GM21360 (cell line): ENCODE results near the gene S100PBP.
"Not testable (repeated sequence)": the region's sequence is repeated elsewhere in the genome, so short reads cannot be mapped to it uniquely, and the experiment has no call there.

Experiments
- ATAC-seq: cut with Tn5 transposase; IDR thresholded peaks from one replicate; pipeline ENCODE4 v1.9.1; 2021; ENCODE audit warnings: mild to moderate bottlenecking, moderate library complexity; ENCODE audit not compliant: unreplicated experiment

S100PBP gene

DNA sequence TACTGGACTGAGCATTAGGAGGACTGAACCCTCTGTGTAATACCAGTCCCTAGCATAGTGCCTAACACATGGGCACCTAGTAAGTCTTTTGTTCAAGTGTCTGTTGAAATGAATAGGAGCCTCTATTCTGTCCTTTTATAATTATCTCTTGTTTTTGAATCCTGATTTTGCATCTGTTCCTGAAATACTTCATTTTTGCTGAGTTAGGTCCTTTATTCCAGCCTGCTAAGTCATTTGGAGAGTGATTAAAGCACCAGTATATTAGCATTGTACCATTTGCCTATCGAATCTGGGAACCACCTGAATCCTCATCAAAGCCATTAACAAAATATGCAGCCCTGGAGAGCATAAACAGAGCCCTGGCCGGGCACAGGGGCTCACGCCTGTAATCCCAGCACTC is 32.6 kb upstream of the S100PBP start:
- ATAC-seq: no peak

DNA sequence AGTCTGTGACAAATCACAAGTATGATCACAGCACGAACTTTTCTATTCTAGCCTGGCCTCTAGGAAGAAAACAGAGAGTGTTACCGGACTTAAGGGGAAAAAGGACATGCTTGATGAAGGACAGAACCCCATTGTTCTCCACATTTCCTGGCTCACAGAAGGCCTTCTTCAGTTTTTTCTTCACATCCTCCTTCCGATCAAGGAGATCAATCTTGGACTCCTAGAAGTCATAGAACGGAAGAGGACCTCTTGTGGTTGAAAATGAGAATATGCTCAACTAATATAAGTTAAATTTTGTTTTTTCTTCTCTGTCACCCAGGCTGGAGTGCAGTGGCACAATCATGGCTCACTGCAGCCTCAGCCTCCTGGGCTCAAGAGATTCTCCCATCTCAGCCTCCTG is 30.6 kb upstream of the S100PBP start:
- ATAC-seq: no peak

DNA sequence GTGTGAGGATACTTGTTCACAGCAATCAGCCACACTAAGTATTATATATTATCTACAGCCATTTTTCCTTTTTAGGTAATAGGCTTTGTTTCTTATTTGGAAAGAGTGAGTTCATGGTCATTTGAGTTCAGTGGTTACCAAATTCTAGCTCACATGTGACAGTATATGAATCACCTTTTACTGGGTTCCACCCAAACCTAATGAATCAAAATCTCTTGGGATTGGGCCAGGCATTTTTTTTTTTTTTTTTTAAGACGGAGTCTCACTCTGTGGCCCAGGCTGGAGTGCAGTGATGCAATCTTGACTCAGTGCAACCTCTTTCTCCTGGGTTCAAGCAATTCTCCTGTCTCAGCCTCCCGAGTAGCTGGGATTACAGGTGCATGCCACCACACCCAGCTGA is 28.1 kb upstream of the S100PBP start:
- ATAC-seq: not testable (repeated sequence)

DNA sequence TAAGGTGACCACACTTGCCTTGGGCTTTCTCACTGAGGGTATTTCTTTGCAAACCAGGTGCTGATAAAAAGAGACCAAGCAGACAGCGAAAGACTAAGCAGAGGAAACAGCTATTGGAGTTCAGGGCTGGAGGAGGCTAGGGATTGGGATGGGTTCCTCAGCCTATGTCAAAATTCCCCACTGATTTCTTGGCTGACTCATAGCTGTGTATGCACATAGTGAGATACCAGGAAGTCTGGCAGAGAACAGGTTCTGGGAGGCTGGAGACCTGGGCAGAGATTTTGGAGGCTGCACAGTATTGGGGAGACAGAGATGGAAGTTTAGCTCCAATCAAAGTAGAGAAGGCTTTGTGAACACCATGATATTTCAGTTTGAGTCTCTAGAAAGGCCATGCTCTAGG is 25.6 kb upstream of the S100PBP start:
- no peak for ATAC-seq

DNA sequence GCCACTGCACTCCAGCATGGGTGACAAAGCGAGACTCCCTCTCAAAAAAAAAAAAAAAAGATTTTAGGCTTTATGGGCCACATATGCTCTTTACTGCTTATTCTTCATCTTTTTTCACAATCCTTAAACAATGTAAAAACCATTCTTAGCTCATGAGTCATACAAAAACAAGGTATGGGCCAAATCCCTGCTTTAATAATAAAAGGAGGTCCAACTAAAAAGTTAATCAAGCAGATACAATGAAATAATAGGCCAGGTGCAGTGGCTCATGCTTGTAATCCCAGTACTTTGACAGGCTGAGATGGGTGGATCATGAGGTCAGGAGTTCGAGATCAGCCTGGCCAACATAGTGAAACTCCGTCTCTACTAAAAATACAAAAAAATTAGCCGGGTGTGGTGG is 21.7 kb upstream of the S100PBP start:
- not testable (repeated sequence) for ATAC-seq

DNA sequence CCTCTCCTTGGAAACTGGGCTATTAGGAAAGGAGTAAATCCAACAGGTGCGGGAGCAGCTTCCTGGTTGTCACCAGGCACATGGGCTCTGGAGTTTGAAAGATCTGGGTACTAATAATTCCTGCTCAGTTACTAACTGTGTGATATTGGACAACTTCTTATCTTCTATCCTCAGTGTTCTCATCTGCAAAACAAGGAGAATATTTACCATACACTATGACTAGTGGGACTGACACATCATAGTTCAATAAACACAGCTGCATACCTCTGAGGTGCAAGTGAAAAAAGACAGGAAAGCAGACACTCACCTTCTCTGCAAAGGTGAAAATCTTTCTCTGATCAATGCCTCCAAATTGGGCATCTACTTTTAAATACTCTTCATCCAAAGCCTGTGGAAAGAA is 20.0 kb upstream of the S100PBP start:
- no peak for ATAC-seq

DNA sequence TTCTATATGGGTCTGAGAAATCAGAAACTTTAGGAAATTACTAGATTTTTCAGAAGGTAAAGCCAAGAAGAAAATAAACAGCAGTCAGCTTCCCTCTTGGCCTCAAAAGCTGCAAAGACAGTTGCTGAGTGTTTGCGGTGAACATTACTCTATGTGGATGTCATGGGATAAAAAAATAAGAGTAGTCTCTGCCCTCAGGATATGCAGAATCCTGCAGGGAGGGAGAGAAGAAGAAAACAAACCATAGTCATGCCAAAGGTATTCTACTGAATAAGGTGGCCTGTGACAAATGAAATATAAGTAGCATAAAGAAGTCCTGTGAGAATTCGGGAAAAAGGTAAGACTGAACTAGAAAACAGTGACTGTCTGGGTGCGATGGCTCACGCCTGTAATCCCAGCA is 19.3 kb upstream of the S100PBP start:
- no peak for ATAC-seq

DNA sequence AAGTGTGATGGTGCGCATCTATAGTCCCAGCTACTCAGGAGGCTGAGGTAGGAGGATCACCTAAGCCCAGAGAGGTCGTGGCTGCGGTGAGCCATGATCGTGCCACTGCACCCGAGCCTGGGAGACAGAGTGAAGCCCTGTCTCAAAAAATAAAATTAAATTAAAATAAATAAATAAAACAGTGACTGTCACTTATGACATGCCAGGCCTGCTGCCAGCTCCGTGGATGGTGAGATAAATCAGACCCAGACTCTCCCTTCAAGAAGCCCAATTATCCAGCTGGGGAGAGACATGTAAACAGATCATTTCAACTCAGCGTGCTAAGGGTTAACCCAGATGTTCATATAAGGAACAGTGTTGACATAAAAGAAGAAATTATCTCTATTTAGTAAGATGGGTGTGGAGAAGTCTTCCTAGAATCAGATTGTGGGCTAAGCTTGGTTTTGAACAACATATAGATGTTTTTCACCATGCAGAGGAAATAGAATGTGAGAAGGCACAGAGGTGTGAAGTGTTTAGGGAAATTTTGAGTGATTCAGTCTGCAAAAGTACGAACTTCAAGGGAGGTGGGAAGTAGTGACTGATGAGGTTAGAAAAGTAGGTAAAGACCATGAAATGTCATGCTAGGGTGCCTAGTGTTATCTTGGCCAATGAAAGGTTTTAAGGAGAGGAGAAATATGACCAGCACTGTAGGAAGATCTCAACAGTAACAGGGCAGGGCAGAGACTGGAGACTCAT is 18.6 kb upstream of the S100PBP start:
- no peak for ATAC-seq

DNA sequence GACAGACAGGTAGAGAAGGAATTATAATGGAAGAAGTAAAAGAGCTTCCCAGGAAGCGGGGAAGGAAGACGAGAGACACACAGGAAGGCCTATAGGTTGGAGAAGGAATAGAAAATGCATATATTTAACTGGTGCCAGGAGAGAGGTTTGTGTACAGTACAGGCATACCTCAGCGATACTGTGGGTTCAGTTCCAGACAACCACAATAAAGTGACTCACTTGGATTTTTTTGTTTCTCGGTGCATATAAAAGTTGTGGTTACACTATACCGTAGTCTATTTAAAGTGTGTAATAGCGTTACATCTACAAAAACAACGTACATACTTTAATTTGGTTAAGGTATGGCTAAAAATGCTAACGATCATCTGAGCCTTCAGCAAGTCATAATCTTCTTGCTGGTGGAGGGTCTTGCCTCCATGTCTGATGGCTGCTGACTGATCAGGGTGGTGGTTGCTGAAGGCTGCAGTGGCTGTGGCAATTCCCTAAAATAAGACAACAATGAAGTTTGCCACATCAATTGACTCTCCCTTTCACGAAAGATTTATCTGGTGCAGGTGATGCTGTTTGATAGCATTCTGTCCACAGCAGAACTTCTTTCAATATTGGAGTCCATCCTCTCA is 16.2 kb upstream of the S100PBP start:
- no peak for ATAC-seq

DNA sequence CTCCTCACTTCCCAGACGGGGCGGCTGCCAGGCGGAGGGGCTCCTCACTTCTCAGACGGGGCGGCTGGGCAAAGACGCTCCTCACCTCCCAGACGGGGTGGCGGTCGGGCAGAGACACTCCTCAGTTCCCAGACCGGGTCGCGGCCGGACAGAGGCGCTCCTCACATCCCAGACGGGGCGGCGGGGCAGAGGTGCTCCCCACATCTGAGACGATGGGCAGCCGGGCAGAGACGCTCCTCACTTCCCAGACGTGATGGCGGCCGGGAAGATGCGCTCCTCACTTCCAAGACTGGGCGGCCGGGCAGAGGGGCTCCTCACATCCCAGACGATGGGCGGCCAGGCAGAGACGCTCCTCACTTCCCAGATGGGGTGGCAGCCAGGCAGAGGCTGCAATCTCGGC is 13.0 kb upstream of the S100PBP start:
- ATAC-seq: not testable (repeated sequence)

DNA sequence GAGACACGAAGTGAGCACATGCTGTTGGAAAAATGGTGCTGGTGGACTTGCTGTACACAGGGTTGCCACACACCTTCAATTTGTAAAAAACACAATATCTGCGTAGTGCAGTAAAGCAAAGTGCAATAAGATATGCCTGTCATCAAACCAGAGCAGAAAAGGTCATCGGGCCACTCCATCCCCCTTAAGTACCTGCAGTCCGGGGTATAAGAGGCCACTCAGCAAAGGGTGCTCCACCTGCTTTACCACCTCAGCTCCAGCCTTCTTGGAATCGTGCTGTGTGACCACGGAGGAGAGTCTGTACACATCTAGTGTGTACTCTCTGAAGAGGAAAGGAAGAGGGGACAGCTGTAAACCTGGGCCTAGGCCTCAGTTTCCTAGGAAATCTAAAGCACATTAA is 11.2 kb upstream of the S100PBP start:
- ATAC-seq: no peak

DNA sequence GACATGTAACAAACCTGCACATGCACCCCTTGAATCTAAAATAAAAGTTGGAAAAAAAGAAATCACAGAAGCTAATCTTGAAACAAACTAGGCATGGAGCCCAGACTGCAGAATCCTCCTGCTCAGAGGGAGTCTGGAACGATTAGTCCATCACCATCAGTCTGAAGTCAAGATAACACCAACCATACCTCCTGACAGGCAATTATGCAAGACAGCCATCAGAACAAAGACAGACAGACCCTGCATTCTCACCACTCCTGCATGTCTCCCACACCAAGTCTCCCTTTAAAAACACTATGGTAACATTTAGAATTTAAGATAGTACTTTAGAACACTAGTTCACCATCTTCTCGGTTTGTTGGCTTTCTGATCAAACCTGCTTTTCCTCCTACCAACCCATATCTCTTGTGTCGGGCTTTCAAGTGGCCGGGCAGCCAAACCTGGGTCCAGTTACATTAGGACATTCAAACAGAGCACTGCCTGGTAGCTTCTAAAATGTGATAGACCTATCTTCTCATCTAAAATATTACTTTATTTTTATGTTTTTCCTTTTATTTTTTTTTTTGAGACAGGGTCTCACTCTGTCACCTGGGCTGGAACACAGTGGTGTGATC is 10.4 kb upstream of the S100PBP start:
- no peak for ATAC-seq

DNA sequence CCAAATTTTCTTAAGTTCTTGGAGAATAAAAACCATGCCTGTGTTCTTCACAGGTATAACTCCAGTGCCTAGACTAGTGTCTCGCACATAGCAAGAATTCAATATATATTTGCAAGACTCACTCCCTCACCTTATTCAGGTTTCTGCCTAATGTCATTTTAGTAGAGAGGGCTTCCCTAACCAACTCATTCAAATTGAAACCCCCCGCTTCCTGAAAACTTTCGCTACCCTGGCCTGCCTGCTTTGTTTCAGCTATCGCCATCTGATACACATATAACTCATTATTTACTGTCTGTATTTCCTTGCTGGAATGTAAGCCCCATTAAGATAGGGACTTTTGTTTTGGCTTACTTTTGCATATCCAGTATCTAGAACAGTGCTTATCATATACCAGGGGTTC is 8.9 kb upstream of the S100PBP start:
- no peak for ATAC-seq

DNA sequence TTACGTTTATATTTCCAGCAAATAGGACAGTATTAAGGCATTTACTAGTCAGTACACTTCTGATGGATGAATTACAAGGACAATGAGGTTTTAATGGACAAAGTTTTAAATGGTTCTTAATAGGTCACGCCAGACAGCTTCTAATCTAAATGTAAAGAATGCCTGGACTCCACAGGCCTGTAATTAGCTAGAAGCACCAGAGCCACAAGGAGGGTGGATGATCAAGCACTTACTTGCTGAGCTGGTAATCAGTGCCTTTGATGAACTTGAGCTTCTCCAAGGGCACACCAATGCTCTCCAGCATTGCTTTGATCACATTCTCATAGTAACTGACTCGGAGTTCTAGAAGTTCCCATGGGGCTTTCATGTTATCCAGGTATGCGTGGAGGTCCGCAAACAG is 7.1 kb upstream of the S100PBP start:
- no peak for ATAC-seq

DNA sequence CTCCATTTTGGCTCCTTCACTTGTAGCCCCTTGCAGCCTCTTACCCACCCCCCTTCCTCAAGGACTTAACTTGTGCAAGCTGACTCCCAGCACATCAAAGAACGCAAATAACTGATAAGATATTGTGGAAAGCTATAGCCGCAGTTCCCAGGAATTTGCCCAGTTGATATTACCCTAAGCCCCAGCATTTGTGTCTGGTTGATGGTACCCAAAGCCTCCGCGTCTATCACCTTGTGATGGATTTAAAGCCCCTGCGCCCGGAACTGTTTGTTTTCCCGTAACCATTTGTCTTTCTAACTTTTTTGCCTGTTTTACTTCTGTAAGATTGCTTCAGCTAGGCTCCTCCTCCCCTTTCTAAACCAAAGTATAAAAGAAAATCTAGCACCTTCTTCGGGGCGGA is 6.2 kb upstream of the S100PBP start:
- no peak for ATAC-seq

DNA sequence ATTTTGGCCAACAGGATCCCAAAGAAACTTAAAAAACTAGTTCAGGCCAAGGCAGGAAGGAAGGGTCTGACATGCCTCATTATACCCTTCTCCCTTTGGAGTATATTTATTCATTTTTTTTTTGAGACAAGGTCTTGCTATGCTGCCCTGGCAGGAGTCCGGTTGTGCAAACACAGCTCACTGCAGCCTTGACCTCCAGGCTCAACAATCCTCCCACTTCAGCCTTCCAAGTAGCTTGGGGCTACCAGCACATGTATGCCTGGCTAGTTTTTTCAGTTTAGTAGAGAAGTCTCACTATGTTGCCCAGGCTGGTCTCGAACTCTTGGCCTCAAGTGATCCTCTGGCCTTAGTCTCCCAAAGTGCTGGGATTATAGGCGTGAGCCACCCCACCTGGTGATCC is 5.5 kb upstream of the S100PBP start:
- ATAC-seq: no peak

DNA sequence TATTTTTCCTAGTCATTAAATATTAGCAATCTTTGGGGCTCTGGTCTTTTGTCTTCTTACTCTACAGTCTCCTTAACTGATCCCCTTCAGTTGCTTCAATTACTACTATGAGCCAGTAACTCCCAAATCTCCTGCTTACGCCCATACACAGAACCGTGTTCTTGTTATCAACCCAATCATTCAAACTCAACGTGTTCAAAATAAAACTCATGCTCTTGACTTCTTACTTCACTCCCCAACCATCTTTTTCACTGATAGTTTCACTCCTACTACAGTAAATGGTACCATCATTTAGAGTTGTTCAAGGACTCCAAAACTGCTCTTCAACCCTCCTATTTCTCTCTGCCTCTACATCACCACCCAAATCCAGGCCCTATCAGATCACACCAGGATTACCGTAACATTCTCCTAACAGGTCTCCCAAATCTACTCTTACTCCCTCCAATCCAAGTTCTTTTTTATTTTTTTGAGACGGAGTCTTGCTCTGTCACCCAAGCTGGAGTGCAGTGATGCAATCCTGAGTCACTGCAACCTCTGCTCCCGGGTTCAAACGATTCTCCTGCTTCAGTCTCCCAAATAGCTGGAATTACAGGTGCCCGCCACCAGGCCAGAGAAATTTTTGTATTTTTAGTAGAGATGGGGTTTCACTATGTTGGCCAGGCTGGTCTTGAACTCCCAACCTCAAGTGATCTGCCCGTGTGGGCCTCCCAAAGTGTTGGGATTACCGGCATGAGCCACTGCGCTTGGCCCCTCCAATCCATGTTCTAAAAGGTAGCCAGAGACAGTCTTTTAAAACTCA is 3.3 kb upstream of the S100PBP start:
- ATAC-seq: no peak

DNA sequence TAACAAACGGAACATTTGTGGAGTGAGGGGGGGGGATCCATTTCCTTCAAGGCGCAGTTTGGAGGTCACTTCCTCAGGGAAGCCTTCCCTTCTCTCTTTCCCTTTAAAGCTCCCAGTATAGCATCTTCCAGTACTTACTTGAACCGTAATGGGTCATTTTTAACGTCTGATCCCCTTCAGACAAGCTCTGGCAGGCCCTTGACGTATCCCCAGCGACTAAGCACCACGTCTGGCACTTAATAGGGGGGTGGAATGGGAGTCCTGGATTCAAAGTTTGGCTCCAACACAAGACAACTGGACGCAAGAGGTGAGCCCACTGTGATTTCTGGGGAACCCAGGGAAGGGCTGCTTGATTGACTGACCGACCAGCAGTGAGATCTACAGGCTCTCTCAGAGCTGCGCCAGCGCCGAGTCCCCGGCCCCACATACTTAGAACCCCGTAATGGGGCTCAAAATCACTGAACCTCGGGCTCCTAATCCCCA is 736 bp upstream of the S100PBP start:
- ATAC-seq: no peak

DNA sequence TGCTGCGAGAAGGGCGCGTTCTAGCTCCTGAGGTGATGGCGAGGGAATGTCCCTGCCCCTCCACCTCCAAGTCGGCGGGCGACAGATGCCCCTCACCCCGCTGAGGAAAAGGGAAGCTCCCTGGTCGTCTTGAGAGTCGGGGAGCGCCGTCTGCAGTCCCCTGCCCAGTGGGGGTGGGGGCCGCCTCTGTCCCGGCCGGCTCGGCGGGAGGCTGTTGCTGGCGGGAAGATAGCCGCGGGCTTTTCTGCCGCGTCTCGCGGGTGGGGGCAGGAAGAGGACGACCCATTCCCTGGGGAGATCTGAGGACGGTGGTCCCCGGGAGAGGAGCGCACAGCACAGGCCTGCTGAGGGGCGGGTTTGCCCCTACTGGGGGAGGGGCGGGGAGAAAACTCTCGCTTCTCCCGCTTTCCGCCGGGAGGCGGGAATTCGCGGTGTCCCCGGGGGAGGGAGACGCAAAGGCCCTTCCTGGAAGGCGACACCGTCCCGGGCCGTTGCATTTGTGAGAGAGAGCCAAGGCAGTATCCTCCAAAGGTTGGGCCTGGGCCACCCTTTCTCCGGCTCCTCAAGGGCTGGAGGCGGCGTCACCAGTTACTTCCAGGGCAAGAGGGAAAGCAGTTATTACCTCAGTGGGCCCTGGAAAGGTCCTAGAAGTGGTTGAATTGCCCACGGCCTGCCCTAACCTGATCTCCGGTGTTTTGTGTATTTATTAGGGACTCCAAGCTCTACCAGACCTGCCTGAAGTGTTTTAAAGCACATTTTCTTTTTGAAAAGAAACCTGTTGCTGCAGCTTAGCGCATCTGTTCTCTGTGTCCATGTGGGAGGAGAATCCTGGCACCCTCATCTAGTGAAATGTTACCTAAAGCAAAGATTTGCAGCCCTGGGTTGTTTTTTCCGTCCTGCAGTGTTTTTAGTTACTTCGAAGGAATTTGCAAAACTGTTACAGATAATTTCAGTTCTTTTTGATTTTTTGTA is 648 bp downstream of the S100PBP start:
- peak; percentile 13 for ATAC-seq

DNA sequence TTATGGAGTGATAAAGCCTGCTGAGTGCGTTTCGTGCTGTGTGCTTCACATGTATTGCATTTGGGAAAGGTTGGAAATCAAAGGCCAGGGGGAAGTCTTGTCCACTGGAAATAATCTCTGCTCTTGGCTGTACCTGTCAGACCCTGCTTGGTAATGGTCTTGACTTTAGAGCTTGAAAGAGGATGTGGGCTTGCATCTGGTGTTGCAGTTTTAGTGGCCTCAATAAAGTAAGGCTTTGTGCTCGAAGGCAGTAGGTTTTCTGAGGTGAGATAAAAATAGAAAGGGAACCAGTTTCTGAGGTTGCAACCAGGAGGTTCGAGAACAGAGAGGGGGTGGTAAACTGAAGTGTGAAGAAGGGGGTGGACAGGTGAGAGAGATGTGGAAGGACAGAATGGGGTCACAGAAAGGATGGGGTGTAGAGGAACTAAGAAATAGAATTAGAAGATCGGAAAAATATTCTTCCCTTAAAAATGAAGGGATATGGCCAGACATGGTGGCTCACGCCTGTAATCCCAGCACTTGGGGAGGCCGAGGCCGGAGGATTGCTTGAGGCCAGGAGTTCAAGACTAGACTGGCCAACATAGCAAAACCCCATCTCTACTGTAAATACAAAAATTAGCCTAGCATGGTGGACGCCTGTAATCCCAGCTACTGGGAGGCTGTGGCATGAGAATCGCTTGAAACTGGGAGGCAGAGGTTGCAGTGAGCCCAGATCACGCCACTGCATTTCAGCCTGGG is 1.5 kb downstream of the S100PBP start:
- no peak for ATAC-seq
